HepG2 (cell line): Measurements from ENCODE around the gene C2orf15. TPM values are rescaled to one million over a fixed set of nuclear protein-coding genes. Genes with fewer than 3 reads are reported as not detected.

ENCODE experiments used
- ARHGAP35 ChIP-seq: sonication (generic); formaldehyde crosslinking; IDR thresholded peaks from 2 replicates; pipeline ENCODE4 v1.9.0; 2022; ENCODE audit warnings: mild to moderate bottlenecking, inconsistent platforms, moderate library complexity, missing genetic modification reagents, borderline replicate concordance
- GATAD2A ChIP-seq: IDR thresholded peaks from 2 replicates; pipeline ENCODE4 v1.6.1; 2016
- KAT2B ChIP-seq: fragments of 150-350 bp; IDR thresholded peaks from 2 replicates; pipeline ENCODE4 v1.6.1; 2014; ENCODE audit warnings: low read depth, low read length, borderline replicate concordance
- KLF15 ChIP-seq: sonication (generic); formaldehyde crosslinking; IDR thresholded peaks from 2 replicates; pipeline ENCODE4 v1.8.1; 2023; ENCODE audit warnings: borderline replicate concordance, mild to moderate bottlenecking, inconsistent platforms, missing genetic modification reagents, mixed read lengths
- MED1 ChIP-seq: sonication (generic); formaldehyde crosslinking; IDR thresholded peaks from 2 replicates; pipeline ENCODE4 v1.4.0; 2020; ENCODE audit warnings: missing genetic modification reagents
- NFE2L1 ChIP-seq: sonication (generic); formaldehyde crosslinking; IDR thresholded peaks from 2 replicates; pipeline ENCODE4 v1.4.0; 2020; ENCODE audit warnings: missing genetic modification reagents, mild to moderate bottlenecking, borderline replicate concordance
- PHF5A ChIP-seq: IDR thresholded peaks from one replicate; pipeline ENCODE4 v1.6.1; 2018; ENCODE audit warnings: low read depth, missing genetic modification reagents; ENCODE audit not compliant: unreplicated experiment
- SRSF9 ChIP-seq: fragments of 200-400 bp; formaldehyde crosslinking; IDR thresholded peaks from 2 replicates; pipeline ENCODE4 v1.6.1; 2018; ENCODE audit warnings: borderline replicate concordance, mild to moderate bottlenecking, low read depth, low read length; ENCODE audit not compliant: insufficient read depth, poor library complexity, severe bottlenecking
- THYN1 ChIP-seq: sonication (generic); formaldehyde crosslinking; IDR thresholded peaks from 2 replicates; pipeline ENCODE4 v1.8.1; 2023; ENCODE audit warnings: low read depth, mild to moderate bottlenecking, moderate library complexity, missing genetic modification reagents, borderline replicate concordance
- ZNF225 ChIP-seq: sonication (generic); formaldehyde crosslinking; IDR thresholded peaks from 2 replicates; pipeline ENCODE4 v1.4.0; 2020; ENCODE audit warnings: mild to moderate bottlenecking, missing genetic modification reagents
- ZNF331 ChIP-seq: sonication (generic); formaldehyde crosslinking; IDR thresholded peaks from 2 replicates; pipeline ENCODE4 v1.4.0; 2020; ENCODE audit warnings: missing genetic modification reagents
- ZNF644 ChIP-seq: IDR thresholded peaks from 2 replicates; pipeline ENCODE4 v1.6.1; 2016; ENCODE audit warnings: low read depth
- ZNF720 ChIP-seq: sonication (generic); formaldehyde crosslinking; IDR thresholded peaks from 2 replicates; pipeline ENCODE4 v1.4.0; 2020; ENCODE audit warnings: missing genetic modification reagents
- ZNF773 ChIP-seq: sonication (generic); formaldehyde crosslinking; IDR thresholded peaks from 2 replicates; pipeline ENCODE4 v1.4.0; 2020; ENCODE audit warnings: missing genetic modification reagents, borderline replicate concordance
- ZNF883 ChIP-seq: sonication (generic); formaldehyde crosslinking; IDR thresholded peaks from 2 replicates; pipeline ENCODE4 v1.5.1; 2020; ENCODE audit warnings: mild to moderate bottlenecking, missing genetic modification reagents; ENCODE audit errors: not compliant biosample characterization
- polyA plus RNA-seq, 8 experiments: library from polyadenylated mRNA; depleted of rRNA in 3 of 8; stranded (reverse) in 7 of 8; unstranded in 1 of 8; fragments of >200 nt; fragmentation: Illumina TruSeq in 4 of 8; extraction: Trizol in 4 of 8; gene quantifications; 2 replicates each; pipeline versions ENCODE4 v1.2.1 to v1.2.3, GENCODE V29; 2011 to 2016; ENCODE audit warnings: low read depth in 4 of 8, missing spikeins in 1 of 8, mixed read lengths in 1 of 8; ENCODE audit not compliant: insufficient read depth in 1 of 8
- total RNA-seq, 5 experiments: library from RNA; depleted of rRNA; stranded (reverse); fragments of >200 nt; fragmentation: Illumina TruSeq; extraction: Trizol; gene quantifications; 2 replicates each; pipeline ENCODE4 v1.2.3, GENCODE V29; 2016; ENCODE audit warnings: low read depth in 1 of 5
- TF ChIP-seq, protein P1 (sequence below): sonication (generic); formaldehyde crosslinking; IDR thresholded peaks from 2 replicates; pipeline ENCODE4 v1.4.0; 2020; ENCODE audit warnings: mild to moderate bottlenecking, missing genetic modification reagents
- TF ChIP-seq, protein P2 (sequence below): IDR thresholded peaks from 2 replicates; pipeline ENCODE4 v1.6.1; 2018; ENCODE audit warnings: missing genetic modification reagents
- TF ChIP-seq, protein P3 (sequence below): sonication (generic); formaldehyde crosslinking; IDR thresholded peaks from 2 replicates; pipeline ENCODE4 v1.4.0; 2020; ENCODE audit warnings: missing genetic modification reagents
- TF ChIP-seq, protein P4 (sequence below): IDR thresholded peaks from 2 replicates; pipeline ENCODE4 v1.6.1; 2016; ENCODE audit warnings: missing compliant biosample characterization, missing genetic modification reagents, borderline replicate concordance

C2orf15 gene
- total and polyA plus RNA-seq, 2 of the 13 experiments (the other 11 are each of a cell fraction or from before 2014, with no cell fraction given) = 5.5 to 8.3 TPM

DNA sequence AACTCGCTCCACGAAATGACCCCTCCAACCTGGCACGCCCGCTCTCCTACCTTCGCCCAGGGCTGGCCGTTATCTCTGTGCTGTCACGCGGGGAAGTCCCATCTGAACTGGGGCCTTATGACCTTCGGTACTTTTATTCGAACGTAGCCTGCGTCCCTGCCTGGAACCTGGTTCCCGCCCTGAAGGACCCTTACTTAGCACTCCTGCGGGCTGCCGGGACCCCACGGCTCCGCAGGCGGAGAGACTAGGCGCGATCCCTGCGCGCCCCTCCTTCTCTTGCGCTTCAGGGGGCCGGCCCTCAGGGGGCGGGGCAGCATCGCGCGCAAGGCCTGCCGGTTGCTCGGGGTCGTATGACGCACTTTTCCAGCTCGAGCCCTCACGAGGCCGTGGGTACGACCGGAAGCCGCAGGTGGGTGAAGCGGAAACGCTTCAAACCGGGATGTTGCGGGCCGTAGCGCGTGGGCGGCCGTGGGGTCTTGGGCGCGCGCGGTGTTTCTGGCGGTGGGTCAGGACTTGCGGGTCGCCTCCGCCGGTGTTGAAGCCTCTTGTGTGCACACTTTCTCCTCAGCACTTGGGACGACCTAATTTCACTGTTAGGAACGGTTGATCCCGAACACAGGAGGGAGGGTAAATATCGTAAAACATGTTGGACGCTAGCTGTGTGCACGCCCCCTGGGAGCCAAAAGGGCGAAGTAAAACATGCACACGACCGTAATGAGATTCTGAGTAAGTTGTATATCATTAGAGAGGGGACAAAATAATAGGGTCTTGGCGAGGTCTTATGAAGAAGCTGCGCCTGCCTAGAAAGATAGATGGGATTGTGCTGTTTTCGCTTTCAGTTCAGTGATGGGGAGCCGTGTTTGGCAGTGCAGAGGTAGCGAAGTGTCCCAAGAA, 13.4 kb downstream of the C2orf15 start, which contains the start of the genes LIPT1 and TSGA10 (continued):
- TF ChIP-seq, protein P1, sequence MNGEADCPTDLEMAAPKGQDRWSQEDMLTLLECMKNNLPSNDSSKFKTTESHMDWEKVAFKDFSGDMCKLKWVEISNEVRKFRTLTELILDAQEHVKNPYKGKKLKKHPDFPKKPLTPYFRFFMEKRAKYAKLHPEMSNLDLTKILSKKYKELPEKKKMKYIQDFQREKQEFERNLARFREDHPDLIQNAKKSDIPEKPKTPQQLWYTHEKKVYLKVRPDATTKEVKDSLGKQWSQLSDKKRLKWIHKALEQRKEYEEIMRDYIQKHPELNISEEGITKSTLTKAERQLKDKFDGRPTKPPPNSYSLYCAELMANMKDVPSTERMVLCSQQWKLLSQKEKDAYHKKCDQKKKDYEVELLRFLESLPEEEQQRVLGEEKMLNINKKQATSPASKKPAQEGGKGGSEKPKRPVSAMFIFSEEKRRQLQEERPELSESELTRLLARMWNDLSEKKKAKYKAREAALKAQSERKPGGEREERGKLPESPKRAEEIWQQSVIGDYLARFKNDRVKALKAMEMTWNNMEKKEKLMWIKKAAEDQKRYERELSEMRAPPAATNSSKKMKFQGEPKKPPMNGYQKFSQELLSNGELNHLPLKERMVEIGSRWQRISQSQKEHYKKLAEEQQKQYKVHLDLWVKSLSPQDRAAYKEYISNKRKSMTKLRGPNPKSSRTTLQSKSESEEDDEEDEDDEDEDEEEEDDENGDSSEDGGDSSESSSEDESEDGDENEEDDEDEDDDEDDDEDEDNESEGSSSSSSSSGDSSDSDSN (CRISPR knock-in tag) = peak; percentile 90
- peak; percentile 99 for TF ChIP-seq ZNF883 (CRISPR knock-in tag)
- peak; percentile 96; the same call in 1 of the 2 replicates for TF ChIP-seq THYN1 (CRISPR knock-in tag)
- no peak; the same call in 1 of the 2 replicates for TF ChIP-seq ZNF720 (CRISPR knock-in tag)
- TF ChIP-seq, protein P2, sequence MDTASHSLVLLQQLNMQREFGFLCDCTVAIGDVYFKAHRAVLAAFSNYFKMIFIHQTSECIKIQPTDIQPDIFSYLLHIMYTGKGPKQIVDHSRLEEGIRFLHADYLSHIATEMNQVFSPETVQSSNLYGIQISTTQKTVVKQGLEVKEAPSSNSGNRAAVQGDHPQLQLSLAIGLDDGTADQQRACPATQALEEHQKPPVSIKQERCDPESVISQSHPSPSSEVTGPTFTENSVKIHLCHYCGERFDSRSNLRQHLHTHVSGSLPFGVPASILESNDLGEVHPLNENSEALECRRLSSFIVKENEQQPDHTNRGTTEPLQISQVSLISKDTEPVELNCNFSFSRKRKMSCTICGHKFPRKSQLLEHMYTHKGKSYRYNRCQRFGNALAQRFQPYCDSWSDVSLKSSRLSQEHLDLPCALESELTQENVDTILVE (CRISPR knock-in tag) = peak; percentile 98
- no peak for TF ChIP-seq SRSF9
- peak; percentile 92; the same call in 1 of the 2 replicates for TF ChIP-seq ZNF225
- TF ChIP-seq NFE2L1 (CRISPR knock-in tag) = no peak
- 0 out of 2 replicates have a peak, but pooled peaks have one; percentile 14 for TF ChIP-seq ZNF644
- TF ChIP-seq MED1 (CRISPR knock-in tag) = peak; percentile 91
- TF ChIP-seq, protein P3, sequence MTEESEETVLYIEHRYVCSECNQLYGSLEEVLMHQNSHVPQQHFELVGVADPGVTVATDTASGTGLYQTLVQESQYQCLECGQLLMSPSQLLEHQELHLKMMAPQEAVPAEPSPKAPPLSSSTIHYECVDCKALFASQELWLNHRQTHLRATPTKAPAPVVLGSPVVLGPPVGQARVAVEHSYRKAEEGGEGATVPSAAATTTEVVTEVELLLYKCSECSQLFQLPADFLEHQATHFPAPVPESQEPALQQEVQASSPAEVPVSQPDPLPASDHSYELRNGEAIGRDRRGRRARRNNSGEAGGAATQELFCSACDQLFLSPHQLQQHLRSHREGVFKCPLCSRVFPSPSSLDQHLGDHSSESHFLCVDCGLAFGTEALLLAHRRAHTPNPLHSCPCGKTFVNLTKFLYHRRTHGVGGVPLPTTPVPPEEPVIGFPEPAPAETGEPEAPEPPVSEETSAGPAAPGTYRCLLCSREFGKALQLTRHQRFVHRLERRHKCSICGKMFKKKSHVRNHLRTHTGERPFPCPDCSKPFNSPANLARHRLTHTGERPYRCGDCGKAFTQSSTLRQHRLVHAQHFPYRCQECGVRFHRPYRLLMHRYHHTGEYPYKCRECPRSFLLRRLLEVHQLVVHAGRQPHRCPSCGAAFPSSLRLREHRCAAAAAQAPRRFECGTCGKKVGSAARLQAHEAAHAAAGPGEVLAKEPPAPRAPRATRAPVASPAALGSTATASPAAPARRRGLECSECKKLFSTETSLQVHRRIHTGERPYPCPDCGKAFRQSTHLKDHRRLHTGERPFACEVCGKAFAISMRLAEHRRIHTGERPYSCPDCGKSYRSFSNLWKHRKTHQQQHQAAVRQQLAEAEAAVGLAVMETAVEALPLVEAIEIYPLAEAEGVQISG (CRISPR knock-in tag) = peak; percentile 96
- 0 out of 2 replicates have a peak, but pooled peaks have one; percentile 81 for TF ChIP-seq KLF15 (CRISPR knock-in tag)
- peak; percentile 75; the same call in 1 of the 2 replicates for TF ChIP-seq ARHGAP35 (CRISPR knock-in tag)
- peak; percentile 93 for TF ChIP-seq GATAD2A (CRISPR knock-in tag)
- TF ChIP-seq ZNF331 (CRISPR knock-in tag) = peak; percentile 86
- TF ChIP-seq, protein P4, sequence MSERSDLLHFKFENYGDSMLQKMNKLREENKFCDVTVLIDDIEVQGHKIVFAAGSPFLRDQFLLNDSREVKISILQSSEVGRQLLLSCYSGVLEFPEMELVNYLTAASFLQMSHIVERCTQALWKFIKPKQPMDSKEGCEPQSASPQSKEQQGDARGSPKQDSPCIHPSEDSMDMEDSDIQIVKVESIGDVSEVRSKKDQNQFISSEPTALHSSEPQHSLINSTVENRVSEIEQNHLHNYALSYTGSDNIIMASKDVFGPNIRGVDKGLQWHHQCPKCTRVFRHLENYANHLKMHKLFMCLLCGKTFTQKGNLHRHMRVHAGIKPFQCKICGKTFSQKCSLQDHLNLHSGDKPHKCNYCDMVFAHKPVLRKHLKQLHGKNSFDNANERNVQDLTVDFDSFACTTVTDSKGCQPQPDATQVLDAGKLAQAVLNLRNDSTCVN = peak; percentile 78; the same call in 1 of the 2 replicates
- TF ChIP-seq PHF5A (CRISPR knock-in tag) = peak; percentile 100
- peak; percentile 61; the same call in 1 of the 2 replicates for TF ChIP-seq ZNF773 (CRISPR knock-in tag)
- no peak for TF ChIP-seq KAT2B
